ENCODE measurements around the gene MIA3. TPM values are rescaled to one million over a fixed set of nuclear protein-coding genes. Genes with fewer than 3 reads are reported as not detected.

MIA3 gene
- total RNA-seq, 1 donor from 2014 or later, result 56.5 TPM

DNA sequence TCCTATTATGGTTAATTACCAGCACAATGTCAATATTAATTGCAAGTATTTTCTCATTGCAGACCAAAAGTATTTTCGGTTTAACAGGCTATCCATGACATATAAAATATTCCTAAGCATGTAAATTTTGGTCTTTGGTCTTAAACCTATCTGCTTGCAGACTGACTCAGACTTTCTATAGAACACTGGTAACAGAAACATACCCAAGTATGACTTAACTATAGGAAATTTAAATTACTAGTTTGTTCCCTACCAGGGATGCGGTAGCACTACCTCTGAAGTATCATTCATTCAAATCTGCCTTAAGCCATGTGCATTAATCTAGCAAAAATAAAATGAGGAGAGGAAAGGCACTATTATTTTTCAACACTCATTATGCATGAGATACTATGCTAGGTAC is 31.1 kb upstream of the MIA3 start:
- no peak for DNase-seq (ENCODE audit: low read depth, low spot score)
- Mint-ChIP-seq H3K4me1 (peaks cover 34% of the 10 kb centered on the region), H3K27me3 (ENCODE audit: low read depth) (peaks cover 6% of the 10 kb centered on the region), H3K27ac (ENCODE audit: unreplicated experiment) (no peak overlapping the region), H3K36me3 (ENCODE audit: low read depth) (peaks cover 7% of the 10 kb centered on the region), H3K9me3 (no peaks in the 10 kb centered on the region), H3K4me3 (peak overlapping the region; percentile 62)
- no peak for TF ChIP-seq CTCF (conservative IDR thresholded peaks at IDR 0.05)

- TF ChIP-seq CTCF (conservative IDR thresholded peaks at IDR 0.05), result no peak
- Mint-ChIP-seq H3K27ac (ENCODE audit: unreplicated experiment) (no peak overlapping the region), H3K9me3 (no peaks in the 10 kb centered on the region), H3K27me3 (ENCODE audit: low read depth) (peaks cover 17% of the 10 kb centered on the region), H3K36me3 (ENCODE audit: low read depth) (peaks cover 2% of the 10 kb centered on the region), H3K4me3 (peak overlapping the region; percentile 99), H3K4me1 (peaks cover 34% of the 10 kb centered on the region)
- no peak for DNase-seq (ENCODE audit: low read depth, low spot score)
Measured at GRCh38 chr1:222588135-222588534, 29.8 kb upstream of the MIA3 start.

GRCh38 chr1:222589462-222590302 is 28.2 kb upstream of the MIA3 start, which contains the start of gene TAF1A:
Gene TAF1A, minus strand, starts transcription at chr1:222589933.
- Mint-ChIP-seq H3K27me3 (ENCODE audit: low read depth) (peaks cover 17% of the 10 kb centered on the region), H3K36me3 (ENCODE audit: low read depth) (no peaks in the 10 kb centered on the region), H3K4me3 (peak within 1 kb of the TSS; percentile 99), H3K27ac (ENCODE audit: unreplicated experiment) (peak within 1 kb of the TSS; percentile 96), H3K4me1 (peaks cover 34% of the 10 kb centered on the region), H3K9me3 (no peaks in the 10 kb centered on the region)
- no peak for TF ChIP-seq CTCF (conservative IDR thresholded peaks at IDR 0.05)
- peak; percentile 63 for DNase-seq (ENCODE audit: low read depth, low spot score)

DNA sequence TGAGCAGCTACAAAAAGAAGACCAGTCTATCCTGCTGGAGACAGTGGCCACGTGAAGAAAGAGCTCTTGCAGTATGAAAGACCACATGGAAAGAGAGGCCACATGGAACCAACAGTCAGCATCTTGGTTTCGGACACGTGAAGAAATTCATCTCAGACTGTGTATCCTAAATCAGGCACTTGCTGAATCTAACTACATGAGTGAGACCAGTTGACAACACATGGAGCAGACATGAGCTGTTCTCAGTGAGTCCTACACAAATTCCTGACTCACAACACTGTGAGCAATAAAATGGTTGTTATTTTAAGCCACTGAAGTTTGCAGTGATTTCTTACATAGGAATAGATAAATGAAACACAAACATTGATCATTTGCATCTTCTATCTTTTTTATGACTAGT is 25.7 kb upstream of the MIA3 start:
- TF ChIP-seq CTCF (conservative IDR thresholded peaks at IDR 0.05), result no peak
- H3K4me3 Mint-ChIP-seq, result peak overlapping the region; percentile 99
- no peak overlapping the region for H3K27ac Mint-ChIP-seq (ENCODE audit: unreplicated experiment)
- DNase-seq (ENCODE audit: low read depth, low spot score), result no peak
- H3K9me3 Mint-ChIP-seq, result no peaks in the 10 kb centered on the region
- H3K4me1 Mint-ChIP-seq, result peaks cover 29% of the 10 kb centered on the region
- no peaks in the 10 kb centered on the region for H3K36me3 Mint-ChIP-seq (ENCODE audit: low read depth)
- H3K27me3 Mint-ChIP-seq (ENCODE audit: low read depth), result peaks cover 19% of the 10 kb centered on the region

GRCh38 chr1:222594789-222595188 is 23.1 kb upstream of the MIA3 start:
- H3K27ac Mint-ChIP-seq (ENCODE audit: unreplicated experiment), result no peak overlapping the region

More at GRCh38 chr1:222594789-222595188, 23.1 kb upstream of the MIA3 start:
- no peaks in the 10 kb centered on the region for H3K36me3 Mint-ChIP-seq (ENCODE audit: low read depth)
- H3K27me3 Mint-ChIP-seq (ENCODE audit: low read depth), result peaks cover 36% of the 10 kb centered on the region
- peaks cover 8% of the 10 kb centered on the region for H3K4me1 Mint-ChIP-seq
- no peak overlapping the region for H3K4me3 Mint-ChIP-seq
- no peaks in the 10 kb centered on the region for H3K9me3 Mint-ChIP-seq
- DNase-seq (ENCODE audit: low read depth, low spot score), result no peak
- no peak for TF ChIP-seq CTCF (conservative IDR thresholded peaks at IDR 0.05)

Data from neural crest cell (in vitro differentiated cells).